22Rv1 (cell line): Measurements from ENCODE around the gene SLIT3.
A peak's percentile ranks its signal among the peaks of the same experiment; 100 is the strongest.

Source experiments
- H3K27ac ChIP-seq: fragments of 450-650 bp; 2 replicates; pipeline ENCODE4 v1.5.1; 2017
- CTCF ChIP-seq: fragments of 450-650 bp; IDR thresholded peaks from 2 replicates; pipeline ENCODE4 v1.5.1; 2017; ENCODE audit warnings: mild to moderate bottlenecking
- ZFX ChIP-seq: fragments of 450-650 bp; IDR thresholded peaks from 2 replicates; pipeline ENCODE4 v1.6.1; 2017; ENCODE audit warnings: antibody characterized with exemption, borderline replicate concordance

SLIT3 gene

GRCh38 chr5:168685566-168685965 is 615.4 kb downstream of the SLIT3 start:
- TF ChIP-seq ZFX (no peak), CTCF (no peak)
- H3K27ac ChIP-seq = no peak overlapping the region

GRCh38 chr5:168683927-168684295 is 617.0 kb downstream of the SLIT3 start:
- no peak overlapping the region for H3K27ac ChIP-seq
- TF ChIP-seq CTCF = no peak
- TF ChIP-seq ZFX = no peak

DNA sequence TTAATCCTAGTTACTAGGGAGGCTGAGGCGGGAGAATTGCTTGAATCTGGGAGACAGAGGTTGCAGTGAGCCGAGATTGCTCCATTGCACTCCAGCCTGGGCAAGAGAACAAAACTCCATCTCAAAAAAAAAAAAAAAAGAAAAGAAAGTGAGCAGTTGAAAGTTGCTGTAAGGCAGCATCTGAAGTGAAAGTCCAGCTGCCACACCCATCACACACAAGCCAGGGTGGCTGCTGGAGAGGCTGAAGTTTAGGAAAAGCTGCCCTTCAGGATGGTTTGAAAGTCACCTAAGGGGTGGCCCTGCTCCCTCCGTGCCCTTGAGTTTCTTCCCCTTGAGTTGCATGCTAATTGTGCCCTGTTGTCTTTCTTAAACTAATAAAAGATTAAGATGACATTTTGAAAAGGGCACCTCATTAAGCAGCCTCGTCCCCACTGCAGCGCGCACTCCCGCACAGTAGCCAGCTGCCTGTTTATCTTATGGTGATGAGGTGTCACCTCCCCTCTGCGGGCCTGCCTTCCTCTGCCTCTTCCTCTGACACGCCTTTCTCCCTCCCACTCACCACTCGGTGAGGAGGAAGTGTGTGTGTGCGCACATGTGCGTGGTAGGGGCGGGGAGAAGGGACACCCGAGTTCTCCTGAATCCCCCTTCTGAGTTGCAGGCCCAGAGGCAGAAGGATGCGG is 617.6 kb downstream of the SLIT3 start:
- no peak overlapping the region for H3K27ac ChIP-seq
- TF ChIP-seq CTCF (no peak), ZFX (no peak)

GRCh38 chr5:168681556-168682183 is 619.3 kb downstream of the SLIT3 start:
- TF ChIP-seq CTCF (no peak), ZFX (no peak)
- H3K27ac ChIP-seq = no peak overlapping the region

DNA sequence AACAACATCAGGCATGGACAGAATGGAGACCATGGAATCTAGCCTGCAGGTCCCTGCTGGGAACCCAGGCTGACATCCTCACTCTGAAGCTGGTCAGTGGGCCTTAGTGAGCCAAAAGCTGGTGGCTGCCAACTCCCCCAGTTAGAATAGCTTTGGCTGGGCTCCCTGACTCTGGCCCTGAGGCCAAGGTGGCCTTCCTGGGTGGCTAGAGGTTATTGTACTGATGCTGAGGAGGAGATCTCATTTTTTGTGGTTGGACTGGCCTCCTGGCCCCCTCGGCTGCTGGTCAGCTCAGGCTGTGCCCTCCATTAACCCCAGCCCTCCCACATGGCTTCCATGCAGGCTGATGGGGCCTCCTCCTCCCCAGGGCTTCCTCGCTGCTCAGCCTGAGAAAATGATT is 620.5 kb downstream of the SLIT3 start:
- TF ChIP-seq ZFX (no peak), CTCF (no peak)
- H3K27ac ChIP-seq = no peak overlapping the region

GRCh38 chr5:168679515-168679920 is 621.4 kb downstream of the SLIT3 start:
- H3K27ac ChIP-seq = no peak overlapping the region
- TF ChIP-seq CTCF = peak; percentile 92
- no peak for TF ChIP-seq ZFX

- no peak overlapping the region for H3K27ac ChIP-seq
- no peak for TF ChIP-seq ZFX
- no peak for TF ChIP-seq CTCF
Observed at GRCh38 chr5:168676501-168676900, 624.4 kb downstream of the SLIT3 start.
